IMR-90 (cell line): Measurements from ENCODE around the gene ANXA8. TPM values are rescaled to one million over a fixed set of nuclear protein-coding genes. Genes with fewer than 3 reads are reported as not detected.

ENCODE experiments used
- ATAC-seq: fragments of 200-7000 bp; cut with Tn5 transposase; 2 replicates; pipeline ENCODE4 v1.9.1; 2020; ENCODE audit warnings: low read depth, mild to moderate bottlenecking, moderate library complexity
- BruUV-seq: library from RNA; stranded (reverse); fragments of 400-500 nt; replicated peaks from 2 replicates; lab custom pipeline; 2021; lab: Mats Ljungman, UMichigan
- CTCF ChIA-PET: fragments of 300-600 bp; formaldehyde crosslinking; extraction: SDS; loops from one replicate; lab custom pipeline; 2021; ENCODE audit warnings: antibody characterized with exemption; lab: Yijun Ruan, JAX
- POLR2A ChIA-PET: fragments of 300-600 bp; sonication (Branson Sonifier 250); formaldehyde crosslinking; loops from one replicate; lab custom pipeline; 2022; ENCODE audit warnings: antibody characterized with exemption; ENCODE audit not compliant: unreplicated experiment; lab: Charles Lee
- DNase-seq: peaks from one replicate; pipeline ENCODE4 v3.0.0; 2013
- H2AFZ ChIP-seq: replicated peaks from 2 replicates; pipeline ENCODE3; 2013; ENCODE audit warnings: low read length, mild to moderate bottlenecking; ENCODE audit not compliant: poor library complexity
- H2AK5ac ChIP-seq: 2 replicates; pipeline ENCODE4 v1.6.1; 2013; ENCODE audit warnings: low read depth, low read length, inconsistent platforms
- H2AK9ac ChIP-seq: replicated peaks from 2 replicates; pipeline ENCODE3; 2013; ENCODE audit warnings: mild to moderate bottlenecking, low read depth, low read length, moderate library complexity; ENCODE audit not compliant: poor library complexity
- H2BK120ac ChIP-seq: 2 replicates; pipeline ENCODE4 v1.6.1; 2013; ENCODE audit warnings: low read depth, low read length, inconsistent platforms
- H2BK15ac ChIP-seq: 3 replicates; pipeline ENCODE4 v1.6.1; 2013; ENCODE audit warnings: low read depth, low read length, inconsistent platforms
- H2BK20ac ChIP-seq: 2 replicates; pipeline ENCODE4 v1.6.1; 2013; ENCODE audit warnings: low read depth, mild to moderate bottlenecking, inconsistent platforms, low read length, moderate library complexity
- H2BK5ac ChIP-seq: 2 replicates; pipeline ENCODE4 v1.6.1; 2013; ENCODE audit warnings: mild to moderate bottlenecking, low read depth, low read length, inconsistent platforms; ENCODE audit not compliant: poor library complexity, severe bottlenecking
- H3K14ac ChIP-seq: replicated peaks from 2 replicates; pipeline ENCODE4 v1.6.1; 2013; ENCODE audit warnings: low read depth, low read length, inconsistent platforms
- H3K18ac ChIP-seq: 2 replicates; pipeline ENCODE4 v1.6.1; 2013; ENCODE audit warnings: low read depth, low read length, control low read depth
- H3K23ac ChIP-seq: 2 replicates; pipeline ENCODE4 v1.6.1; 2013; ENCODE audit warnings: low read depth, low read length, inconsistent platforms
- H3K27ac ChIP-seq: 2 replicates; pipeline ENCODE4 v1.5.1; 2013; ENCODE audit warnings: mild to moderate bottlenecking, control low read depth, low read length; ENCODE audit not compliant: insufficient read depth
- H3K27me3 ChIP-seq: 2 replicates; pipeline ENCODE4 v1.6.1; 2013; ENCODE audit warnings: low read length; ENCODE audit not compliant: control insufficient read depth, insufficient read depth
- H3K36me3 ChIP-seq: 2 replicates; pipeline ENCODE4 v1.6.1; 2013; ENCODE audit warnings: low read length, mixed read lengths; ENCODE audit not compliant: control insufficient read depth, insufficient read depth
- H3K4ac ChIP-seq: 2 replicates; pipeline ENCODE4 v1.6.1; 2013; ENCODE audit warnings: low read depth, low read length, inconsistent platforms
- H3K4me1 ChIP-seq: 2 replicates; pipeline ENCODE4 v1.6.1; 2013; ENCODE audit warnings: low read length, mixed read lengths; ENCODE audit not compliant: control insufficient read depth, insufficient read depth
- H3K4me2 ChIP-seq: 2 replicates; pipeline ENCODE4 v1.6.1; 2013; ENCODE audit warnings: low read depth, mild to moderate bottlenecking, control low read depth, low read length, moderate library complexity
- H3K4me3 ChIP-seq: 2 replicates; pipeline ENCODE4 v1.5.1; 2013; ENCODE audit warnings: low read depth, mild to moderate bottlenecking, control low read depth, low read length, moderate library complexity; ENCODE audit not compliant: insufficient read depth
- H3K56ac ChIP-seq: 2 replicates; pipeline ENCODE4 v1.6.1; 2013; ENCODE audit warnings: low read length, inconsistent platforms; ENCODE audit not compliant: insufficient read depth; ENCODE audit errors: extremely low read depth
- H3K79me1 ChIP-seq, 2 experiments: 2 replicates each; pipeline ENCODE4 v1.6.1; 2013; ENCODE audit warnings: low read length in 2 of 2, inconsistent platforms in 1 of 2, low read depth in 1 of 2
- H3K9ac ChIP-seq: 2 replicates; pipeline ENCODE4 v1.6.1; 2013; ENCODE audit warnings: low read depth, low read length, control low read depth
- H3K9me1 ChIP-seq: 2 replicates; pipeline ENCODE4 v1.6.1; 2013; ENCODE audit warnings: low read length, inconsistent platforms; ENCODE audit not compliant: insufficient read depth
- H3K9me3 ChIP-seq: 2 replicates; pipeline ENCODE4 v1.6.1; 2013; ENCODE audit warnings: low read length; ENCODE audit not compliant: control insufficient read depth, insufficient read depth
- H4K20me1 ChIP-seq: 2 replicates; pipeline ENCODE4 v1.6.1; 2013; ENCODE audit warnings: low read length, inconsistent platforms; ENCODE audit not compliant: insufficient read depth
- H4K5ac ChIP-seq: 2 replicates; pipeline ENCODE4 v1.6.1; 2013; ENCODE audit warnings: mild to moderate bottlenecking, low read depth, low read length, control low read depth
- H4K8ac ChIP-seq, 2 experiments: 2 replicates each; pipeline ENCODE4 v1.6.1; 2013; ENCODE audit warnings: low read depth in 2 of 2, low read length in 2 of 2, control low read depth in 1 of 2, inconsistent platforms in 1 of 2
- H4K91ac ChIP-seq: 2 replicates; pipeline ENCODE4 v1.6.1; 2013; ENCODE audit warnings: low read depth, low read length, inconsistent platforms; ENCODE audit not compliant: insufficient read depth
- BHLHE40 ChIP-seq: fragments of 150-350 bp; IDR thresholded peaks from 2 replicates; pipeline ENCODE4 v1.6.1; 2016; ENCODE audit warnings: mild to moderate bottlenecking, low read depth, low read length
- CEBPB ChIP-seq: IDR thresholded peaks from 2 replicates; pipeline ENCODE4 v1.6.1; 2012; ENCODE audit warnings: low read depth, low read length, improper control_type of control experiment
- CHD1 ChIP-seq: IDR thresholded peaks from 2 replicates; pipeline ENCODE4 v1.6.1; 2012; ENCODE audit warnings: low read depth, low read length, improper control_type of control experiment
- MAFK ChIP-seq: IDR thresholded peaks from 2 replicates; pipeline ENCODE4 v1.6.1; 2012; ENCODE audit warnings: low read depth, low read length, improper control_type of control experiment
- MAZ ChIP-seq: IDR thresholded peaks from 2 replicates; pipeline ENCODE4 v1.6.1; 2012; ENCODE audit warnings: low read depth, mild to moderate bottlenecking, low read length, improper control_type of control experiment, moderate library complexity, borderline replicate concordance
- NFE2L2 ChIP-seq: fragments of 150-350 bp; IDR thresholded peaks from 2 replicates; pipeline ENCODE4 v1.6.1; 2016; ENCODE audit warnings: low read depth, mild to moderate bottlenecking, low read length
- POLR2A ChIP-seq: IDR thresholded peaks from 2 replicates; pipeline ENCODE4 v1.6.1; 2012; ENCODE audit warnings: mild to moderate bottlenecking, low read depth, low read length
- RAD21 ChIP-seq: IDR thresholded peaks from 2 replicates; pipeline ENCODE4 v1.6.1; 2012; ENCODE audit warnings: low read length, improper control_type of control experiment
- RCOR1 ChIP-seq: IDR thresholded peaks from 2 replicates; pipeline ENCODE4 v1.6.1; 2012; ENCODE audit warnings: mild to moderate bottlenecking, low read length, improper control_type of control experiment; ENCODE audit not compliant: insufficient replicate concordance
- RFX5 ChIP-seq: IDR thresholded peaks from 2 replicates; pipeline ENCODE4 v1.8.0; 2012; ENCODE audit warnings: low read depth, mild to moderate bottlenecking, low read length, moderate library complexity
- SMC3 ChIP-seq: fragments of 150-350 bp; IDR thresholded peaks from 2 replicates; pipeline ENCODE4 v1.6.1; 2016; ENCODE audit warnings: low read depth, mild to moderate bottlenecking, antibody characterized with exemption, low read length, moderate library complexity
- whole genome bisulfite sequencing, 2 experiments: methylation state at CpG; one replicate each; pipeline versions ENCODE4 v1.1.5 to v1.1.7; 2013; ENCODE audit warnings: missing lambda C conversion rate in 2 of 2; ENCODE audit not compliant: insufficient read length in 1 of 2; ENCODE audit errors: extremely low coverage in 2 of 2; 5-methylcytosine and 5-hydroxymethylcytosine counted together
- dilution Hi-C: fragments of 300-500 bp; cut with HindIII; formaldehyde crosslinking; loops from one replicate; pipeline ENCODE4 v1.14.3; 2018; ENCODE audit warnings: low sequenced_read_pairs; ENCODE audit not compliant: unreplicated experiment
- in situ Hi-C: fragments of 300-500 bp; cut with MboI; formaldehyde crosslinking; loops from 3 replicates; pipeline ENCODE4 v1.14.3; 2019; ENCODE audit warnings: low sequenced_read_pairs, inconsistent platforms, mixed read lengths
- intact Hi-C: fragments of 100-400 bp; cut with micrococcal nuclease; formaldehyde crosslinking; loops from 2 replicates; pipeline ENCODE4 v1.10.0; 2022
- polyA plus RNA-seq, 3 experiments: library from polyadenylated mRNA; depleted of rRNA; stranded (reverse); fragments of >200 nt; gene quantifications; 2 replicates each; pipeline ENCODE4 v1.2.3, GENCODE V29; 2012; ENCODE audit warnings: low replicate concordance in 1 of 3
- total RNA-seq: library from RNA; depleted of rRNA; stranded (reverse); fragments of >200 nt; gene quantifications from 2 replicates; pipeline ENCODE4 v1.2.3, GENCODE V29; 2012
- TF ChIP-seq, protein P1 (sequence below): fragments of 150-350 bp; IDR thresholded peaks from 2 replicates; pipeline ENCODE4 v1.6.1; 2016; ENCODE audit warnings: low read depth, mild to moderate bottlenecking, low read length, moderate library complexity, borderline replicate concordance
- TF ChIP-seq, protein P2 (sequence below): fragments of 150-350 bp; IDR thresholded peaks from 2 replicates; pipeline ENCODE4 v1.6.1; 2017; ENCODE audit warnings: mild to moderate bottlenecking, antibody characterized with exemption, low read length, low read depth
- TF ChIP-seq, protein P3 (sequence below): conservative IDR thresholded peaks from 2 replicates; pipeline ENCODE4 v1.5.1; 2012; ENCODE audit warnings: mild to moderate bottlenecking, low read depth, low read length, improper control_type of control experiment

Gene ANXA8
- total and polyA plus RNA-seq, 2 of the 4 experiments (the other 2 are of a cell fraction), result 0.90 to 1.1 TPM

DNA sequence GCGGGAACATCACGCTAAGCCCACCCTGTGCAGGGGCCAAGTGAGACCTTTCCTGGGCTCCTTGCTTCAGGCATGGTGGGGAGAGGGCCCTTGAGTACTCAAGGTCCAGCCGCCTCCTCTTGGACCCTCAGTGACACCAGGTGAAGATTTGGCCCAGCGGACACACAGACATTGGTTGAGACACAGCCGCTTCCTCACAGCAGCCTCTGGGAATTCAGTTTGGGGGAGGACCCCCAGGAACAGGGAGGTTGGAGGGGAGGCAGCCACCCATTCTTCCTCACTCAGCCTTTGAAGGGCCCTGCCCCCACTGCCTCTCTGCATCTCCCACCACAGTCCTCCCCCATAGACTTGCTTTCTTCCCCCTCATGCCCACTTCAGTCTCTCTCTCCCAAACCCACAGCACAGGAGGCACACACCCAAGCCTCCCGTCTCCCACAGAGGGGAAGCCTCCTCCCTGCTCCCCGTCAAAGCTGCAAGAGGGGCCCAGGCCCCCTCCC is 31.9 kb downstream of the ANXA8 start:
- no peak overlapping the region for H3K23ac ChIP-seq
- H4K8ac ChIP-seq, result no peak overlapping the region
- CTCF ChIA-PET, result no interaction called here
- no peak overlapping the region for H2BK120ac ChIP-seq
- H2AFZ ChIP-seq, result peak overlapping the region; percentile 37
- H3K18ac ChIP-seq, result no peak overlapping the region
- H2AK5ac ChIP-seq, result no peak overlapping the region
- 57% methylated on average over 2 of the region's 7 CpGs; no CpG with 5 or more reads in 1 of the 2 experiments for WGBS, 2 experiments
- no peak for TF ChIP-seq MAFK
- TF ChIP-seq NFE2L2, result no peak
- TF ChIP-seq, protein P1, sequence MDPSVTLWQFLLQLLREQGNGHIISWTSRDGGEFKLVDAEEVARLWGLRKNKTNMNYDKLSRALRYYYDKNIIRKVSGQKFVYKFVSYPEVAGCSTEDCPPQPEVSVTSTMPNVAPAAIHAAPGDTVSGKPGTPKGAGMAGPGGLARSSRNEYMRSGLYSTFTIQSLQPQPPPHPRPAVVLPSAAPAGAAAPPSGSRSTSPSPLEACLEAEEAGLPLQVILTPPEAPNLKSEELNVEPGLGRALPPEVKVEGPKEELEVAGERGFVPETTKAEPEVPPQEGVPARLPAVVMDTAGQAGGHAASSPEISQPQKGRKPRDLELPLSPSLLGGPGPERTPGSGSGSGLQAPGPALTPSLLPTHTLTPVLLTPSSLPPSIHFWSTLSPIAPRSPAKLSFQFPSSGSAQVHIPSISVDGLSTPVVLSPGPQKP, result no peak
- TF ChIP-seq POLR2A, result no peak
- no peak for TF ChIP-seq RAD21
- TF ChIP-seq, protein P2, sequence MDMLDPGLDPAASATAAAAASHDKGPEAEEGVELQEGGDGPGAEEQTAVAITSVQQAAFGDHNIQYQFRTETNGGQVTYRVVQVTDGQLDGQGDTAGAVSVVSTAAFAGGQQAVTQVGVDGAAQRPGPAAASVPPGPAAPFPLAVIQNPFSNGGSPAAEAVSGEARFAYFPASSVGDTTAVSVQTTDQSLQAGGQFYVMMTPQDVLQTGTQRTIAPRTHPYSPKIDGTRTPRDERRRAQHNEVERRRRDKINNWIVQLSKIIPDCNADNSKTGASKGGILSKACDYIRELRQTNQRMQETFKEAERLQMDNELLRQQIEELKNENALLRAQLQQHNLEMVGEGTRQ, result no peak
- no peak for TF ChIP-seq CHD1
- no peak for TF ChIP-seq RFX5
- no peak for TF ChIP-seq BHLHE40
- no peak for TF ChIP-seq CEBPB
- no peak for TF ChIP-seq RCOR1
- no peak for TF ChIP-seq MAZ
- TF ChIP-seq SMC3, result no peak
- TF ChIP-seq, protein P3, sequence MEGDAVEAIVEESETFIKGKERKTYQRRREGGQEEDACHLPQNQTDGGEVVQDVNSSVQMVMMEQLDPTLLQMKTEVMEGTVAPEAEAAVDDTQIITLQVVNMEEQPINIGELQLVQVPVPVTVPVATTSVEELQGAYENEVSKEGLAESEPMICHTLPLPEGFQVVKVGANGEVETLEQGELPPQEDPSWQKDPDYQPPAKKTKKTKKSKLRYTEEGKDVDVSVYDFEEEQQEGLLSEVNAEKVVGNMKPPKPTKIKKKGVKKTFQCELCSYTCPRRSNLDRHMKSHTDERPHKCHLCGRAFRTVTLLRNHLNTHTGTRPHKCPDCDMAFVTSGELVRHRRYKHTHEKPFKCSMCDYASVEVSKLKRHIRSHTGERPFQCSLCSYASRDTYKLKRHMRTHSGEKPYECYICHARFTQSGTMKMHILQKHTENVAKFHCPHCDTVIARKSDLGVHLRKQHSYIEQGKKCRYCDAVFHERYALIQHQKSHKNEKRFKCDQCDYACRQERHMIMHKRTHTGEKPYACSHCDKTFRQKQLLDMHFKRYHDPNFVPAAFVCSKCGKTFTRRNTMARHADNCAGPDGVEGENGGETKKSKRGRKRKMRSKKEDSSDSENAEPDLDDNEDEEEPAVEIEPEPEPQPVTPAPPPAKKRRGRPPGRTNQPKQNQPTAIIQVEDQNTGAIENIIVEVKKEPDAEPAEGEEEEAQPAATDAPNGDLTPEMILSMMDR, result no peak
- H3K27ac ChIP-seq, result no peak overlapping the region
- in situ Hi-C loops (no loop called here), dilution Hi-C loops (no loop called here), intact Hi-C loops (no loop called here)
- H3K4me2 ChIP-seq, result no peak overlapping the region
- peaks cover 8% of the 10 kb centered on the region; the same call in 1 of the 2 replicates for H3K4me1 ChIP-seq
- no peaks in the 10 kb centered on the region for H3K36me3 ChIP-seq
- H4K20me1 ChIP-seq, result no peaks in the 10 kb centered on the region
- H2BK20ac ChIP-seq, result no peak overlapping the region
- H3K9me3 ChIP-seq, result peaks cover under 1% of the 10 kb centered on the region; the same call in 1 of the 2 replicates
- no peak overlapping the region for H2AK9ac ChIP-seq
- H3K4me3 ChIP-seq, result no peak overlapping the region
- no peaks in the 10 kb centered on the region for H3K79me1 ChIP-seq
- no peak overlapping the region for H3K56ac ChIP-seq
- POLR2A ChIA-PET, result no interaction called here
- H4K5ac ChIP-seq, result no peak overlapping the region
- no peak for DNase-seq
- no peak overlapping the region for H3K9ac ChIP-seq
- H3K9me1 ChIP-seq, result peaks cover 16% of the 10 kb centered on the region
- H3K4ac ChIP-seq, result no peak overlapping the region
- no peak overlapping the region for H3K14ac ChIP-seq
- no peak overlapping the region for H2BK5ac ChIP-seq
- BruUV-seq, result no TSS peak
- H2BK15ac ChIP-seq, result no peak overlapping the region
- no peak overlapping the region for H4K91ac ChIP-seq
- H3K27me3 ChIP-seq, result peaks cover 26% of the 10 kb centered on the region; the same call in 1 of the 2 replicates
- no peak for ATAC-seq
